ENCODE measurements around the gene QKI.

Gene QKI

DNA sequence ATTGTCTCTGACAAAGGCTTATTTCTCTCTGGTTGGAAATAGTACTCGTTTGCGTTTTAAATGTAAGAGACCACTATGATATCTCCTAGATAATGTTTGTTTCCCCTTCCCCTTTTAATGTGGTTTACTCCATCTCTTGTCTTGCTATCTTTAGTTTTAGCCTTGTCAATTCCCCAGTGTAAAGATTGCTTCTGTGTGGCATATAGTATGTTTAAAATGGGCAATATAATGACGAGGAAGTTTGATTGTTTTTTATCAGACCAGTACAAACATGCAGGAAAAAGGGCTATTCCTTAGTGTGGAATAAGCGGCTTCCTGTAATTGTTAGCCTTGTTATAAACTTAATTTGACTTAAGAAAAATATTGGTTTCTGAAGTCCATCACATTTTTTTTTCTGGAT, 3.1 kb downstream of the QKI start:
- FAIRE-seq (peak; percentile 60), DNase-seq (ENCODE audit: insufficient read length, low spot score) (no peak)
- TF ChIP-seq TAF1 (IDR thresholded peaks at IDR 0.05; ENCODE audit: low read depth, low read length) (no peak), POU2F2 (IDR thresholded peaks at IDR 0.05; ENCODE audit: low read depth, low read length) (no peak), POLR2A (IDR thresholded peaks at IDR 0.05; ENCODE audit: low read depth, low read length) (no peak), PAX5 (IDR thresholded peaks at IDR 0.05; ENCODE audit: insufficient read depth, low read length, severe bottlenecking) (no peak)

DNA sequence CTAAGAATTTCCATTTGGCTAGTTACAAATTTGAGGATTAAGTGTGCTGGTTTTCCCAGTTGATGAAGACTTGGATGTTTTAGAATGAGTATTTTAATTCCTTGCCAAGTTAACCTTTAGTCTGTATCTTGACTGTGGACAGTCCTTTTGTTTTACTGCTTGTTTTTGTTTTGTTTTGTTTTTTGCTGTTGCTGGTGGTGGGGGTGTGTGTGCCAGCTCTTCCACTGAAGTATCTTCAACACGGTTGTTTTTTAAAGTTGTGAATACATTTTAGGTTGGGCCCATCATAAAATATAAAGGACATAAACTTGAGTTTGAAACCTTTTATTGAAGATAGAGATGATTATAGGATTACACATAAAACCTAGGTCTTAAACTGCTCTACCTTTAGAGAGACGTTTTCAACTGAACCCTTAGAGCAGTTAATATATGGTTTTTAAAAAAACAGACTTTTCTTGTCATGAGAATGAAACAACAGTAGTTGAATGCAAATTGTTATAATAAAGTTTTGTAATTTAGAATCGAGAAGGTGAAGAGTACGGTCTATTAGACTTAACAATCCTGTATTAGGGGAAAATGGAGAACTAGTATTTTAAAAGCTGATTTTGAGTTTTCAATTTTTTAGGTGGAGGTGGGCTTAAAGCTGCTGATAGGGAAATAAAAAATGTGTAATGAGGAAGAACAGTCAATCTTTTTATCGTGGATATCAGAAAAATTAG, 4.0 kb downstream of the QKI start:
- DNase-seq (ENCODE audit: insufficient read length, low spot score) = no peak
- TF ChIP-seq POU2F2 (IDR thresholded peaks at IDR 0.05; ENCODE audit: low read depth, low read length) (no peak), PAX5 (IDR thresholded peaks at IDR 0.05; ENCODE audit: insufficient read depth, low read length, severe bottlenecking) (no peak), POLR2AphosphoS5 (IDR thresholded peaks at IDR 0.05; ENCODE audit: low read depth, low read length) (no peak), SPI1 (IDR thresholded peaks at IDR 0.05; ENCODE audit: low read depth, low read length) (no peak), TAF1 (IDR thresholded peaks at IDR 0.05; ENCODE audit: low read depth, low read length) (no peak), POLR2A (IDR thresholded peaks at IDR 0.05; ENCODE audit: low read depth, low read length) (no peak)
- FAIRE-seq = no peak

DNA sequence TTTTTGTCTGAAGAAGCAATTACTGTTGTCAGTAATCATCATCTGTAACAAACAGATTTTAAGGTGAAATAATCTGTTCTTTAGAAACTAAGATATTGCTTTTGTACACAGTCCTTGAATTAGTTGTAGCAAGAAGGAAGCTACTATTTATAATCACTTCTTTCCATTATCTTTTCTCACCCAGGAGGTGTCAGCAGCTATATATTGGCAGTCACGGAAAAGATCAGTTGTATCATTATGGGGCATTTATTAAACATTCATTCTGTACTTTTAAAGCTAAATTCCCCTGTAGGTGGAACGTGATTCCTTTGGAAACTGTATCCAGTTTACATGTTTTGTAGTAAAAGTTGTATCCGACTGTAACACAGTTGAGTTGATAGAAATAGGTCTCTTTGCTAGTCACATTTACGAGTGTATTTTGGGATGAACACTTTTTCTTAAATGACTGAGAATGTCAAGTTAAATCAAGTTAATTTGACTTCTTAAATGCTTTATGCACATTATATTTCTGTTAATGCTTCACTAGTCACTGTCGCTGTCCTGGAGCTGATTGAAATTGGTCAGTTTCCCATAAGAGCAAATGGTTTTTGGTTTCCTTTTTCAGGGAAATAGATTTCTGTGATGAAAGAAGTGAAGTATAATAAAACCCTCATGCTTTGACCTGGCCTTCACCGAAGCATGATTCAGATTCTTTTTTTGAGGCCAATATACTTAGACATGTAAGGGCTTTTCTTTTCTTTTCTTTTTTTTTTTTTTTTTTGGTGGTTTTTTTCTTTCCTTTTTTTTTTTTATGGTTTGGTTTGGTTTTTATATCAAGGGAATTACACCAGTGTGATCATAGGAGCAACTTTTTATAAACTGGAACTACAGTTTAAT, 5.1 kb downstream of the QKI start:
- FAIRE-seq (peak; percentile 35), DNase-seq (ENCODE audit: insufficient read length, low spot score) (no peak)
- TF ChIP-seq POLR2AphosphoS5 (IDR thresholded peaks at IDR 0.05; ENCODE audit: low read depth, low read length) (no peak), POLR2A (IDR thresholded peaks at IDR 0.05; ENCODE audit: low read depth, low read length) (no peak), PAX5 (IDR thresholded peaks at IDR 0.05; ENCODE audit: insufficient read depth, low read length, severe bottlenecking) (no peak), POU2F2 (IDR thresholded peaks at IDR 0.05; ENCODE audit: low read depth, low read length) (no peak), TAF1 (IDR thresholded peaks at IDR 0.05; ENCODE audit: low read depth, low read length) (no peak), SPI1 (IDR thresholded peaks at IDR 0.05; ENCODE audit: low read depth, low read length) (no peak)

DNA sequence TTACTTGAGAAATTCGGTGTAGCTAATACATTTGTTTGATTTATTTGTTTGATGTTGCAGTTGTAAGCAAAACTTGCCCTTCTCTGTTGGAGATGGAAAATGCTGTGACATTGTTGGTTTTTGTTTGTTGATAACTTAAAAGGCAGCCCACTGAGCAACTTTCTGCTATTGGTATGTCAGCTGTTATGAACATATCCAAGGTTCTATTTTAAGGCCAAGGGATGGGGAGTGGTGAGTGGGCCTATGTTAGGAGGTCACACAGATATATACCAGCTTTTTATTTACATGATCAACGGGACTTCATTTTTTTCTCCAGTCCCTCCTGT, 5.7 kb downstream of the QKI start:
- FAIRE-seq (no peak), DNase-seq (ENCODE audit: insufficient read length, low spot score) (no peak)
- TF ChIP-seq PAX5 (IDR thresholded peaks at IDR 0.05; ENCODE audit: insufficient read depth, low read length, severe bottlenecking) (no peak), TAF1 (IDR thresholded peaks at IDR 0.05; ENCODE audit: low read depth, low read length) (no peak), POLR2A (IDR thresholded peaks at IDR 0.05; ENCODE audit: low read depth, low read length) (no peak), POU2F2 (IDR thresholded peaks at IDR 0.05; ENCODE audit: low read depth, low read length) (no peak), SPI1 (IDR thresholded peaks at IDR 0.05; ENCODE audit: low read depth, low read length) (no peak), POLR2AphosphoS5 (IDR thresholded peaks at IDR 0.05; ENCODE audit: low read depth, low read length) (no peak)

DNA sequence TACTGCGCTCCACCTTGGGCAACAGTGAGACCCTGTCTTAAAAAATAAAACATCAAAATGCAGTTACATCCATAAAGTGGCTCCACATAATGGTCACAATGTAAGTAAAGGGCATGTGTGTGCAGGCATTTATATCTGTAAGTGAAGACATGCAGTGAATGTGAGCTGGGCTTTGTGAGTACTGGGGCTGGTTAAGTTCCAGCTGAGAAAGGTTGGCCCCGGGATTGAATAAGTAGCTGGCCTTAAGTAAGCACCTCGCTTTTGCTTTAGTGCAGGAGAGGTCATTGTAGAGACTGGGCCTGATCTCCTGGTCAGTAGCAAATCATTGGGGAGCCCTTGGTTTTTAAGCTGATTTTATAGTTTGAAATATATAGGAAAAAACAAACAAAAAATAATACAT, 8.0 kb downstream of the QKI start:
- no peak for TF ChIP-seq TAF1 (IDR thresholded peaks at IDR 0.05; ENCODE audit: low read depth, low read length)
- no peak for TF ChIP-seq POLR2A (IDR thresholded peaks at IDR 0.05; ENCODE audit: low read depth, low read length)
- no peak for TF ChIP-seq POLR2AphosphoS5 (IDR thresholded peaks at IDR 0.05; ENCODE audit: low read depth, low read length)
- no peak for TF ChIP-seq SPI1 (IDR thresholded peaks at IDR 0.05; ENCODE audit: low read depth, low read length)
- TF ChIP-seq PAX5 (IDR thresholded peaks at IDR 0.05; ENCODE audit: insufficient read depth, low read length, severe bottlenecking) = no peak
- TF ChIP-seq POU2F2 (IDR thresholded peaks at IDR 0.05; ENCODE audit: low read depth, low read length) = no peak
- FAIRE-seq = no peak

DNA sequence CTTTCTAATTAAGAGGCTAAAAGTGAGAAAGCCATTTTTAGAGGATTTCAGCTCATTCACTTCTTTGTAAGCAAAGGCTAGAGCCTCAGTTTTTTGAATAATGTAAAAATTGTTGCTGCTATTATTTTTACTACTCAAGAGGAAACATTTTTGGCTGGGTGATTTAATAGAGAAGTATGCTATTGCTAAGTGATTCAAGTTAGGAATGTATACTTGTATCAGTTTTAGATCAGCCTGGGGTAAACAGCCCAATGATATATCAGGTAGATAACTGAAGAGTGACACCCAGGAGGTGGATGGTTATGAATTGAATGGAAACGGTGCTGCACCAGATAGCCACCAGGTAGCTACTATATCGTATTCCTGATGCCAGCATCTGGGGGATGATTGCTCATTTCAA, 9.2 kb downstream of the QKI start:
- FAIRE-seq (no peak), DNase-seq (ENCODE audit: insufficient read length, low spot score) (no peak)
- TF ChIP-seq TAF1 (IDR thresholded peaks at IDR 0.05; ENCODE audit: low read depth, low read length) (no peak), POLR2A (IDR thresholded peaks at IDR 0.05; ENCODE audit: low read depth, low read length) (no peak), PAX5 (IDR thresholded peaks at IDR 0.05; ENCODE audit: insufficient read depth, low read length, severe bottlenecking) (no peak), POU2F2 (IDR thresholded peaks at IDR 0.05; ENCODE audit: low read depth, low read length) (no peak), POLR2AphosphoS5 (IDR thresholded peaks at IDR 0.05; ENCODE audit: low read depth, low read length) (no peak), SPI1 (IDR thresholded peaks at IDR 0.05; ENCODE audit: low read depth, low read length) (no peak)

More for the DNA sequence above, 8.0 kb downstream of the QKI start:
- DNase-seq (ENCODE audit: insufficient read length, low spot score) = no peak

DNA sequence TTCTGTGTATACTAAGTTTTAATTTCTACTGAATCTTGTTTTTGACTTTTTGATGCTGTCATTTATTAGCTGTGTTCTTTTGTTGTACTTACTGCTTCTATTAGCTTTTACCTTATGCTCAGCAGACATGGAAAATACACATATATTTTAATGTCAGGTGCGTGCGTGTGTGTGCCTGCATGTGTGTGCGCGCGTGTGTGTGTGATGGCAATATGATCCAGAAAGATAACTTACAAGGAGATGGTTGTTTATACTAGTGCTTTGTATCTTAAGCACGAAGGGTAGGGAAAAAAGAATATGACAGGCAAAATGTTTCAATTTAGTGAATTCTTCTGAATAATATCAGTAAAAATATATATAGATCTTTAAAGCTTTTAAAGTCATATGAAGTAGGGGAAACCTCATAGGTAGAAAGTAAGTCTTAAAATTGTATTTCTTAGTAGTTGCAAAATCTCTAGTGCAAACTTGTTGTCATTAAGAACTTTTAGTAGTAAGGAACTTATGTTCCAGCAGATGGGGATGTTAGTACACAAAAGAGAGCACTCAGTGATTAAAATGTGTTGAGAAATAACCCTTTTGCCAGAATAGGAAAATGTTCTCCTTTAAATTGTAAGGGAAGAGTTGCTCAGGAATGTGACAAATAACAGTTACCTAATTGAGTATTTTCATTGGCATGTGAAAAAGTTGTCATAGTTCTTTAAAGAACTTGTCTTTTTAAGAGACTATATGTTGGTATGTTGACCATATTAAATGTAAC, 13.2 kb downstream of the QKI start:
- TF ChIP-seq POU2F2 (IDR thresholded peaks at IDR 0.05; ENCODE audit: low read depth, low read length) (no peak), TAF1 (IDR thresholded peaks at IDR 0.05; ENCODE audit: low read depth, low read length) (no peak), PAX5 (IDR thresholded peaks at IDR 0.05; ENCODE audit: insufficient read depth, low read length, severe bottlenecking) (no peak), POLR2AphosphoS5 (IDR thresholded peaks at IDR 0.05; ENCODE audit: low read depth, low read length) (no peak), SPI1 (IDR thresholded peaks at IDR 0.05; ENCODE audit: low read depth, low read length) (no peak), POLR2A (IDR thresholded peaks at IDR 0.05; ENCODE audit: low read depth, low read length) (no peak)
- peak; percentile 9 for FAIRE-seq
- DNase-seq (ENCODE audit: insufficient read length, low spot score) = no peak

DNA sequence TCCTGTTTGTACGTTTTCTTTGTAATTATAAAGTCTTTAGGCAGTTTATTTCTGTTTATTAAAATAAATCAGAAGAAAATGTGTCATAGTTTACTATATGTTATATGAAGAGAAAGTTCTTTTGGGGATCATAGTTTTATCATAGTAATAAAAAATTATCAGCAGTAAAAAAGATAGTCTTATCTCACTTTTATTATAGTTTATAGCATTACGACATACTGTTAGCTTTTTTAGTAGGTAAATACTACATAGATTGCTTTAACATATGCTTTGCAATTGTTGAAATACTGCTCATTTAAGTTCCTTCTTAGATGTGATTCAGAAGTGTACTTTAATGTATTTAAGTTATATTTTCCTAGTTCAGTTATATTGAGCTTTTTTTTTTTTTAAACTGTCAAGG, 13.9 kb downstream of the QKI start:
- DNase-seq (ENCODE audit: insufficient read length, low spot score) (no peak), FAIRE-seq (no peak)
- TF ChIP-seq TAF1 (IDR thresholded peaks at IDR 0.05; ENCODE audit: low read depth, low read length) (no peak), POLR2AphosphoS5 (IDR thresholded peaks at IDR 0.05; ENCODE audit: low read depth, low read length) (no peak), POU2F2 (IDR thresholded peaks at IDR 0.05; ENCODE audit: low read depth, low read length) (no peak), POLR2A (IDR thresholded peaks at IDR 0.05; ENCODE audit: low read depth, low read length) (no peak), SPI1 (IDR thresholded peaks at IDR 0.05; ENCODE audit: low read depth, low read length) (no peak), PAX5 (IDR thresholded peaks at IDR 0.05; ENCODE audit: insufficient read depth, low read length, severe bottlenecking) (no peak)

All from GM12891 (cell line).